ENCODE results near the gene KRT86.

Gene KRT86

DNA sequence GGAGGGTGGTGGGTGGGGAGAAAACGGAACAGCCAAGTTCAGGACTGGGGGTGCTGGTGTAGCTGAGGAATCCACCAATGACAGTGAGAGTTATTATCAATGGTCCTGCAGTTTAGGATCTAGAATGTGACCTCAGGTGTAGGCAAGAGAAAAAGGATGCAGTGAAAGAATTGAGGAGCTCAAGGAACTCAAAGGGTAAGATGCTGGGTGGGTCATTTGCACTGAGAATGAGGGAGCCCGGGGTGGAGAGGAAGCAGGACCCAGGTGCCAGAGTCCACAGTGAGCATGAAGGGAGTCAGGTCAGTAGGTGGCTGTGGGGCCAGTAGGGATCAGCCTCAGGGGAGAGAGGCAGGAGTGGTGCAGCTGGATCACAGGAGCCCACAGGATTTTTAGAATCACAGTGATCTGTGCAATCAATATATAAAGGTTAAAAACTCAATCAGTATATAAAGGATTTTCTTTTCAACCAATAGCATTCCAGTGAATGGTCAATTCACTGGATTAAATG is 44.6 kb upstream of the KRT86 start:
- Histone ChIP-seq H3K9me2 (replicated peaks; ENCODE audit: insufficient read depth, low read length) (no peaks in the 10 kb centered on the region), H3K9ac (ENCODE audit: low read length) (no peak overlapping the region), H2AFZ (ENCODE audit: low read depth, low read length, severe bottlenecking) (no peak overlapping the region), H3K27me3 (ENCODE audit: low read length) (no peaks in the 10 kb centered on the region; the same call in 1 of the 2 replicates), H3K4me3 (ENCODE audit: insufficient read depth, low read length, poor library complexity, severe bottlenecking) (no peak overlapping the region), H3K27ac (ENCODE audit: low read depth, low read length) (no peak overlapping the region), H3K79me2 (ENCODE audit: insufficient read depth, low read length) (no peaks in the 10 kb centered on the region), H3K9me3 (ENCODE audit: insufficient read depth, low read length) (no peaks in the 10 kb centered on the region), H4K20me1 (ENCODE audit: low read depth, low read length) (no peaks in the 10 kb centered on the region), H3F3A (ENCODE audit: insufficient read depth) (no peaks in the 10 kb centered on the region), H3K4me2 (ENCODE audit: low read depth, low read length, poor library complexity, severe bottlenecking) (no peak overlapping the region), H3K36me3 (ENCODE audit: low read length) (no peaks in the 10 kb centered on the region)
- no peak for TF ChIP-seq EZH2phosphoT487 (conservative IDR thresholded peaks at IDR 0.05; ENCODE audit: low read length)
- TF ChIP-seq, protein P1, sequence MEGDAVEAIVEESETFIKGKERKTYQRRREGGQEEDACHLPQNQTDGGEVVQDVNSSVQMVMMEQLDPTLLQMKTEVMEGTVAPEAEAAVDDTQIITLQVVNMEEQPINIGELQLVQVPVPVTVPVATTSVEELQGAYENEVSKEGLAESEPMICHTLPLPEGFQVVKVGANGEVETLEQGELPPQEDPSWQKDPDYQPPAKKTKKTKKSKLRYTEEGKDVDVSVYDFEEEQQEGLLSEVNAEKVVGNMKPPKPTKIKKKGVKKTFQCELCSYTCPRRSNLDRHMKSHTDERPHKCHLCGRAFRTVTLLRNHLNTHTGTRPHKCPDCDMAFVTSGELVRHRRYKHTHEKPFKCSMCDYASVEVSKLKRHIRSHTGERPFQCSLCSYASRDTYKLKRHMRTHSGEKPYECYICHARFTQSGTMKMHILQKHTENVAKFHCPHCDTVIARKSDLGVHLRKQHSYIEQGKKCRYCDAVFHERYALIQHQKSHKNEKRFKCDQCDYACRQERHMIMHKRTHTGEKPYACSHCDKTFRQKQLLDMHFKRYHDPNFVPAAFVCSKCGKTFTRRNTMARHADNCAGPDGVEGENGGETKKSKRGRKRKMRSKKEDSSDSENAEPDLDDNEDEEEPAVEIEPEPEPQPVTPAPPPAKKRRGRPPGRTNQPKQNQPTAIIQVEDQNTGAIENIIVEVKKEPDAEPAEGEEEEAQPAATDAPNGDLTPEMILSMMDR (IDR thresholded peaks at IDR 0.05; ENCODE audit: insufficient read depth, low read length, poor library complexity, severe bottlenecking) = no peak

DNA sequence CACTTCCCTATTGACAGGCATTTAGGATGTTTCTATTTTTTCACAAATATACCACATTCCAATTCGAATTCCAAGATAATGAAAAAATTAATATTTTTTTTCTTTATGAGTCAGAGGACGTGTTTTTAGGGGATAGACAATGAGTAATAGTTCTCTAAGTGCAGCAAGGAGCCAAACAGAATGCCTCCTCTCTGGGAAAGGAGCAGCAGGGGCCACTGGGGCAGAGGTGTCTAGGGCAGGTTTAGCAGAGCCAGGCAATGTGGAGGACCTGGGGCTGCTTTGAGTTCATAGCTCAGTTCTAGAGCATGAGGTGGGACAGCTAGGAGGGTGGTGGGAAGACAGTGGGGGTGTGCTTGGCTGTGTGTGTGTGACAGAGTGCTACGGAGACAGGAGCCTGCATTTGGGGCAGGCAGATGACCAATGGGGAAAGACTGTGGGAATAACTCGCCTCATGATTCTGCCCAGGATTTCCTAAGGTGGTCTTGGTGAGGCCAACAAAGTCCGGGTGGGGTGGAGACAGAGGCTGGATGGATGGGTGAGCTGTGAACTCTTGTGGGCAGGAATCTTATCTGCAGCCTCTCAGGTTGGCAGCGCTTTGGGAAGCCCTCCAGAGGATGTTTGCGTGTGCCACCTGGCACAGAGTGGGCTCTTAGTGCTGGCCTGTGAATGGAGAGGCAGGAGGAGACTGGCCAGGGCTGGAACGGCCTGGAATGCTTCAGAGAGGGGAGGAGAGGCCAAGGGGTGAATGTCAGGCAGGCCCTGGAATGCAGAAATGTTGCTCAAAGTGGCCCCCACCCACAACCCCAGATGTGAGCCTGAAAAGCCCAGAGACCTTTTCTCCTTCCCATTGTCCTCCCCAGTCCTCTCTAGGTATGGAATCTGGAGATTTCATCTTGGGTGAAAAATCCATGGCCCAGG is 43.8 kb upstream of the KRT86 start:
- H3K27me3 ChIP-seq (ENCODE audit: low read length) = no peaks in the 10 kb centered on the region; the same call in 1 of the 2 replicates
- no peak overlapping the region for H3K27ac ChIP-seq (ENCODE audit: low read depth, low read length)

DNA sequence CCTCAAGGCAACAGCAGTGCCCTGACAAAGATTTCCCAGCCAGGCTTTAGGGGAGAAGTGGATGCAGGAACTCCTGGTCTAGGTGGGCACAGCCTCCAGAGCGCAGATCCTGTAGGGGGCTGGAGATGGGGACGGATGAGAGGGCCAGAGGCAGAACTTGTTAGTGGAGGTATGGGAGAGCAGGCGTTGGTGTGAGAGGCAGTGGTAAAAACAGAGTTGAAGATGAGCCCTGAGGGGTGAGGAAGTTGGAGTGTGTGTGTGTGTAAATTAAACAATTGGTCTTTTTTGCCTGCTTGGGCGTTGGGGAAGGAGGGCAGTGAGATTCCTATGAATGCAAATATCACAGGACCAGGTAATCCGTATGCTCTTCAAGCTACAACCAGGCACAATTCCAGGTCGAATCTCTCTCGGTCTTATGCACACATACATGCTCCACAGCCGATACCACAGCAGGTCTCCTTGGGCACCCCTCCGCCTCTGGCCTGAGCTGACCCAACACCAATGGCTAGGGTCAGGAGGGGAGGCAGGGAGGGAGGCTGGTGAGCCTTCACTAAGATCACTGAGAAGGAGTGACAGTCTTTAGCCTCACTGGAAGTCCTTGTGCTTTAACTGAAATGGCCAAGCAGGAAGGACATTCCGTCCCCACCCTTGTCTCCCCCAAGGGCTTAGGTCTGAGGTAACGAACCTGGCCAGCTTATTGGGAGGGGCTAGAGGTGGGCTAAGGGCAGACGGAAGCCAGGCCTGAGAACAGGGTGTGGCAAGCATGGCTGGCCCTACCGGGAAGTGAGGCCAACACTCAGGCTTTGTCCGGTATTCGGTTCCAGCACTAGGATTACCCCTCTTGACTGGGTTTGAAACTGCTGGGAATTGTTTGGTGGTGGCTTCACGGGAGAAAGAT is 42.9 kb upstream of the KRT86 start:
- no peak overlapping the region for H3K27ac ChIP-seq (ENCODE audit: low read depth, low read length)
- H3K36me3 ChIP-seq (ENCODE audit: low read length) = no peaks in the 10 kb centered on the region
- TF ChIP-seq EZH2phosphoT487 (conservative IDR thresholded peaks at IDR 0.05; ENCODE audit: low read length) = no peak
- TF ChIP-seq, protein P1 (IDR thresholded peaks at IDR 0.05; ENCODE audit: insufficient read depth, low read length, poor library complexity, severe bottlenecking) = no peak
- H3K9me2 ChIP-seq (replicated peaks; ENCODE audit: insufficient read depth, low read length) = no peaks in the 10 kb centered on the region
- no peaks in the 10 kb centered on the region for H4K20me1 ChIP-seq (ENCODE audit: low read depth, low read length)
- no peaks in the 10 kb centered on the region for H3K79me2 ChIP-seq (ENCODE audit: insufficient read depth, low read length)
- no peak overlapping the region for H2AFZ ChIP-seq (ENCODE audit: low read depth, low read length, severe bottlenecking)
- H3K9ac ChIP-seq (ENCODE audit: low read length) = no peak overlapping the region
- no peaks in the 10 kb centered on the region for H3K9me3 ChIP-seq (ENCODE audit: insufficient read depth, low read length)
- H3K4me3 ChIP-seq (ENCODE audit: insufficient read depth, low read length, poor library complexity, severe bottlenecking) = no peak overlapping the region
- H3K4me2 ChIP-seq (ENCODE audit: low read depth, low read length, poor library complexity, severe bottlenecking) = no peak overlapping the region
- no peaks in the 10 kb centered on the region for H3F3A ChIP-seq (ENCODE audit: insufficient read depth)
- no peaks in the 10 kb centered on the region; the same call in 1 of the 2 replicates for H3K27me3 ChIP-seq (ENCODE audit: low read length)

More for the DNA sequence above, 43.8 kb upstream of the KRT86 start:
- Histone ChIP-seq H4K20me1 (ENCODE audit: low read depth, low read length) (no peaks in the 10 kb centered on the region), H3K9ac (ENCODE audit: low read length) (no peak overlapping the region), H3K4me2 (ENCODE audit: low read depth, low read length, poor library complexity, severe bottlenecking) (no peak overlapping the region), H3F3A (ENCODE audit: insufficient read depth) (no peaks in the 10 kb centered on the region), H2AFZ (ENCODE audit: low read depth, low read length, severe bottlenecking) (no peak overlapping the region), H3K9me3 (ENCODE audit: insufficient read depth, low read length) (no peaks in the 10 kb centered on the region), H3K36me3 (ENCODE audit: low read length) (no peaks in the 10 kb centered on the region), H3K79me2 (ENCODE audit: insufficient read depth, low read length) (no peaks in the 10 kb centered on the region), H3K9me2 (replicated peaks; ENCODE audit: insufficient read depth, low read length) (no peaks in the 10 kb centered on the region), H3K4me3 (ENCODE audit: insufficient read depth, low read length, poor library complexity, severe bottlenecking) (no peak overlapping the region)
- TF ChIP-seq, protein P1 (IDR thresholded peaks at IDR 0.05; ENCODE audit: insufficient read depth, low read length, poor library complexity, severe bottlenecking) = no peak
- no peak for TF ChIP-seq EZH2phosphoT487 (conservative IDR thresholded peaks at IDR 0.05; ENCODE audit: low read length)

Data from SU-DHL-6 (cell line).